ENCODE measurements around the gene OSMR. TPM values are rescaled to one million over a fixed set of nuclear protein-coding genes. Genes with fewer than 3 reads are reported as not detected.

OSMR gene
- total and polyA plus RNA-seq, 8 donors, result 17.6 to 103 (median 19.6) TPM

DNA sequence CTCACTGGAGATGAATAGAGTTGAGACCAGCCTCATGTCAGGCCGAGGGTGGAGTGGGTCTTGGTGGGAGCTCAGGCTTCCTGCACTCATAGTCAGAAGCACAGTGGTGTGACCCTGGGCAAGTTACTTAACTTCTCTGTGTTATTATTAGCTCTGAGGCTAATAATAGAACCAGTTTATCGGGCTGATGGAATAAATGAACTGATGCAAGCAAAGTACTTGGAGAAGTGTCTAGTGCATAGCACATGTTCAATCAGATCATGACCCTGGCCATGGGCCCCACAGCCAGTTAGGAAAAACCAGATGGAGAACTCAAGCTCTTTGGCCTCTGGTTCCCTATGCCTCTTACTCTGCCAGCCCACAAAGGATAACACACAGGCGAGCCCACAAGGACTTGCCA lies 45.3 kb upstream of the OSMR start:
- TF ChIP-seq, protein P1, sequence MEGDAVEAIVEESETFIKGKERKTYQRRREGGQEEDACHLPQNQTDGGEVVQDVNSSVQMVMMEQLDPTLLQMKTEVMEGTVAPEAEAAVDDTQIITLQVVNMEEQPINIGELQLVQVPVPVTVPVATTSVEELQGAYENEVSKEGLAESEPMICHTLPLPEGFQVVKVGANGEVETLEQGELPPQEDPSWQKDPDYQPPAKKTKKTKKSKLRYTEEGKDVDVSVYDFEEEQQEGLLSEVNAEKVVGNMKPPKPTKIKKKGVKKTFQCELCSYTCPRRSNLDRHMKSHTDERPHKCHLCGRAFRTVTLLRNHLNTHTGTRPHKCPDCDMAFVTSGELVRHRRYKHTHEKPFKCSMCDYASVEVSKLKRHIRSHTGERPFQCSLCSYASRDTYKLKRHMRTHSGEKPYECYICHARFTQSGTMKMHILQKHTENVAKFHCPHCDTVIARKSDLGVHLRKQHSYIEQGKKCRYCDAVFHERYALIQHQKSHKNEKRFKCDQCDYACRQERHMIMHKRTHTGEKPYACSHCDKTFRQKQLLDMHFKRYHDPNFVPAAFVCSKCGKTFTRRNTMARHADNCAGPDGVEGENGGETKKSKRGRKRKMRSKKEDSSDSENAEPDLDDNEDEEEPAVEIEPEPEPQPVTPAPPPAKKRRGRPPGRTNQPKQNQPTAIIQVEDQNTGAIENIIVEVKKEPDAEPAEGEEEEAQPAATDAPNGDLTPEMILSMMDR (IDR thresholded peaks at IDR 0.05), result no peak
- peak; percentile 12 for ATAC-seq
- Histone ChIP-seq H3K9me3 (no peaks in the 10 kb centered on the region), H3K36me3 (no peaks in the 10 kb centered on the region), H3K27me3 (no peaks in the 10 kb centered on the region), H3K4me1 (no peaks in the 10 kb centered on the region), H3K27ac (no peak overlapping the region), H3K4me3 (no peak overlapping the region)
- no peak for DNase-seq
- intact Hi-C loops (cut with DNase I), result loop anchor here (10.0 kb wide), 1 partner anchor 356 kb away; no protein-coding TSS in a partner anchor

DNA sequence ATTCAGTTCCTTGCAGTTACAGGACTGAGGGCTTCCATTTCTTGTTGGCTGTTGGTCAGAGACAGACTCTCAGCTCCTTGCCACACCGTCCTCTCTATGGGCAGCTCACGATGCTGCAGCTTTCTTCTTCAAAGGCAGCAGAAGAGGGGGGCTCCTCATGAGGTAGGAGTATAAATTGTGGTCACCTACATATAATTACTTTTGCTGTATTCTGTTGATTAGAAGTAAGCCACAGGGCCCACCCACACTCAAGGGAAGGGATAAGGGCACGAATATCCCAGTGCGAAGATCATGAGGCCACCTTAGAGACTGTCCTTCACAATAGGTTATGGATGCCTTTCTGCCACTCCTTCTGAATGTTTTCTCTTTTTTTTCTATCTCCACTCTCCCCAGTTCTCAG lies 43.7 kb upstream of the OSMR start:
- Histone ChIP-seq H3K27ac (no peak overlapping the region), H3K36me3 (no peaks in the 10 kb centered on the region), H3K9me3 (no peaks in the 10 kb centered on the region), H3K4me3 (no peak overlapping the region), H3K27me3 (no peaks in the 10 kb centered on the region), H3K4me1 (no peaks in the 10 kb centered on the region)
- TF ChIP-seq, protein P1 (IDR thresholded peaks at IDR 0.05), result no peak
- intact Hi-C loops (cut with DNase I), result loop anchor here (10.0 kb wide), 1 partner anchor 357 kb away; no protein-coding TSS in a partner anchor
- no peak for DNase-seq
- no peak for ATAC-seq

DNA sequence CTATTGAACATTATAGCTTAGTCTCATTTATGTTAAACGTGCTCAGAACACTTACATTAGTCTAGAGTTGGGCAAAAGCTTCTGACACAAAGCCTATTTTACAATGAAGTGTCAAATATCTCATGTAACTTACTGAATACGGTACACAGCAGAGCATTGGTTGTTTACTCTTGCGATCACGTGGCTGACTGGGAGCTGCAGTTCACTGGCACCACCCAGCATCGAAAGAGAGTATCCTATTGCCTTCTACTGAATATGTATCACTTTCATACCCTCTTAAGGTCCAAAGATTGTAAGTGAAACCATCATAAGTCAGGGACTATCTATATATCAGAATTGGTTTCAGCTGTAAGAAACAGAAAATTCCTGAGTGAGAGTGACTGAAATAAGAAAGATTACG lies 42.6 kb upstream of the OSMR start:
- Histone ChIP-seq H3K27ac (no peak overlapping the region), H3K36me3 (no peaks in the 10 kb centered on the region), H3K9me3 (no peaks in the 10 kb centered on the region), H3K27me3 (no peaks in the 10 kb centered on the region), H3K4me1 (peaks cover 0 to 3% of the 10 kb centered on the region in 2 donors), H3K4me3 (no peak overlapping the region)
- intact Hi-C loops (cut with DNase I), result loop anchor here (10.0 kb wide), 1 partner anchor 358 kb away; no protein-coding TSS in a partner anchor
- DNase-seq (no peak), ATAC-seq (peak; percentile 24)
- TF ChIP-seq, protein P1 (IDR thresholded peaks at IDR 0.05), result no peak

DNA sequence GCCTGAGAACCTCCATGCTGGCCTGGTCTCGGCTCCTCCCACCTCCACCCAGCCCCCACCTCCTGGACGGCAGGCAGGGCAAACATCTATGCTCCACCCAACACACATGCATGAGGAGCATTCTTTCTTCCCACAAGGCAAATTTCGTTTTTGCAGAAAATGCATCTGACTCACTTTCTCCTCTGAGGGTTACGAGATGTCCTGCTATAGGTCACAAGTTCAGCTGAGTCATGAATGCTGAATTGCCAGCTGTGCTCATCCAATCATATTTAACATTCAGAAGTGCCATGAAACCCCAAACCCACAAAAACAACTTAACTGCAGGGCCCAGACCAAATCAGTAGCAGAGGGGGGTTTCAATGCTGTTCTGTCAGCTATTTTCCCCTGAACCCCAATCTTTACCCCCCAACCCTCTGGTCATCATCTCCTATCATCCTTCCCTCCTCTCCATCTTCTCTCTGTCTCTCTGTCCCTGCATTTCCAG lies 39.0 kb upstream of the OSMR start:
- H3K4me1 ChIP-seq, result peaks cover 11 to 19% of the 10 kb centered on the region in 2 donors
- TF ChIP-seq, protein P1 (IDR thresholded peaks at IDR 0.05), result no peak
- H3K27ac ChIP-seq, result peak overlapping the region in 1 of 2 donors; percentile 16
- H3K4me3 ChIP-seq, result no peak overlapping the region
- H3K9me3 ChIP-seq, result no peaks in the 10 kb centered on the region
- intact Hi-C loops (cut with DNase I), result loop anchor here (10.0 kb wide), 1 partner anchor 362 kb away; no protein-coding TSS in a partner anchor
- DNase-seq (no peak), ATAC-seq (peak; percentile 33)
- no peaks in the 10 kb centered on the region for H3K36me3 ChIP-seq
- no peaks in the 10 kb centered on the region for H3K27me3 ChIP-seq

DNA sequence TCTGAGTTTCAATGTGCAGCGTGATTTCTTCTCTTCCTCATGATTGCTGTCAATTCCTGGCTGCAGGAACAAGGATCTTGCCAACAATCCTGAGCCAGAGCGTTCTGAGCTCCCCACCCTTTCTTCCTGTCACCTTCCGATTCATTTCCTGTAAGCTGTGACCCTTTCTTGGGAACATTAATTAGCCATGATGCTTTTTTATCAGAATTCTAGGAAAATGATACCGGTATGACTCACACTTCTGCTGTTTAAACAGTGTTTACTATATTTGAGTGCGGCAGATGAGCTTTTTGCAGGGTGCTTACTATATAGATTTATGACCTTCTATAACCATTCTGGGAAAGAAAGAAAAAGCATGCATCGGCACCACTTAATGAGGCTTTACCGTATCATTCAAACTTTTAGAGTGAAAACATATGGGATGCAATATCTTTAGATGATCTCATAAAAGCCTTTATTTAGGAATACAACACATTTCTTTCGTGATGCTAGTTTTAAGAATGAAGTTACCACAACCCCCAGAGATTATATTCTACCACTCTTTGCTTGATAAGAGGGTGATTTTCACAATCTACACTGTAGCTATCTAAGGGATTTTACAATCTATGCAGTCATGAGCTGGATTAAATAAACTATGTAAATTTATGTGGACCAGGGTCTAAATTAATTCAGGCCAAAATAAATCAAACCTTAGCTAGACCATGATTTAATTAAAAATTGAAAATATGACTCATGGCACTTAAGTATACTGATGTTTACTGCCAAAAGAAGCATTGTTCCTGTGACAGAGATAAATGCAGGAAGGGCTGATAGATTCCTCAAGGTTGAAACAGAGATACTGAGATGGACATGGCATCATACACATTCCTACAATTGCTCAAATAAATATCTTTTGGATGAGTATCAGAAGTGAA lies 38.0 kb upstream of the OSMR start:
- Histone ChIP-seq H3K27ac (peak overlapping the region in 1 of 2 donors; percentile 16), H3K4me1 (peaks cover 11 to 19% of the 10 kb centered on the region in 2 donors)
- intact Hi-C loops (cut with DNase I), result loop anchor here (10.0 kb wide), 1 partner anchor 363 kb away; no protein-coding TSS in a partner anchor

More for the DNA sequence above, 38.0 kb upstream of the OSMR start:
- no peaks in the 10 kb centered on the region for H3K9me3 ChIP-seq
- H3K4me3 ChIP-seq, result no peak overlapping the region
- ATAC-seq (no peak), DNase-seq (peak in 1 of 4 donors; percentile 35)
- no peaks in the 10 kb centered on the region for H3K27me3 ChIP-seq
- no peaks in the 10 kb centered on the region for H3K36me3 ChIP-seq
- TF ChIP-seq, protein P1 (IDR thresholded peaks at IDR 0.05), result no peak

Measured in left lung (tissue), 10 donors.